MM.1S (cell line): ENCODE measurements around the gene LCP1.

Source experiments
- DNase-seq: peaks from one replicate; pipeline ENCODE4 v3.0.0-alpha.2; 2015
- H2AFZ ChIP-seq: fragments of 300-600 bp; sonication (generic); 2 replicates; pipeline ENCODE4 v1.6.0; 2016; ENCODE audit warnings: antibody characterized with exemption, low read length
- H3F3A ChIP-seq: fragments of 300-600 bp; sonication (generic); 2 replicates; pipeline ENCODE4 v1.6.1; 2016; ENCODE audit warnings: mild to moderate bottlenecking, antibody characterized with exemption, low read length, moderate library complexity, mixed read lengths; ENCODE audit not compliant: insufficient read depth
- H3K27ac ChIP-seq: fragments of 300-600 bp; sonication (generic); 2 replicates; pipeline ENCODE4 v1.5.1; 2016; ENCODE audit warnings: mild to moderate bottlenecking, low read length
- H3K27me3 ChIP-seq: fragments of 300-600 bp; sonication (generic); replicated peaks from 2 replicates; pipeline ENCODE4 v1.6.0; 2016; ENCODE audit warnings: low read length; ENCODE audit not compliant: insufficient read depth
- H3K36me3 ChIP-seq: fragments of 300-600 bp; sonication (generic); replicated peaks from 2 replicates; pipeline ENCODE4 v1.6.1; 2016; ENCODE audit warnings: mild to moderate bottlenecking, low read length, mixed read lengths; ENCODE audit not compliant: insufficient read depth
- H3K4me1 ChIP-seq: fragments of 300-600 bp; sonication (generic); 2 replicates; pipeline ENCODE4 v1.6.1; 2016; ENCODE audit warnings: low read length, mixed read lengths
- H3K4me2 ChIP-seq: fragments of 300-600 bp; sonication (generic); 2 replicates; pipeline ENCODE4 v1.6.0; 2016; ENCODE audit warnings: low read depth, low read length
- H3K4me3 ChIP-seq: fragments of 300-600 bp; sonication (generic); 2 replicates; pipeline ENCODE4 v1.5.1; 2016; ENCODE audit warnings: low read length, mixed read lengths
- H3K79me2 ChIP-seq: fragments of 300-600 bp; sonication (generic); 2 replicates; pipeline ENCODE4 v1.6.1; 2016; ENCODE audit warnings: mixed run types, low read length, mixed read lengths
- H3K9ac ChIP-seq: fragments of 300-600 bp; sonication (generic); 2 replicates; pipeline ENCODE4 v1.6.1; 2016; ENCODE audit warnings: low read length, mixed read lengths
- H3K9me2 ChIP-seq: fragments of 300-600 bp; sonication (generic); replicated peaks from 2 replicates; pipeline ENCODE4 v1.6.1; 2016; ENCODE audit warnings: mild to moderate bottlenecking, low read length, mixed read lengths; ENCODE audit not compliant: insufficient read depth
- H3K9me3 ChIP-seq: fragments of 300-600 bp; sonication (generic); replicated peaks from 2 replicates; pipeline ENCODE4 v1.6.1; 2016; ENCODE audit warnings: mild to moderate bottlenecking, low read length, mixed read lengths; ENCODE audit not compliant: insufficient read depth
- H4K20me1 ChIP-seq: fragments of 300-600 bp; sonication (generic); 2 replicates; pipeline ENCODE4 v1.6.1; 2016; ENCODE audit warnings: mild to moderate bottlenecking, low read length, moderate library complexity, mixed read lengths; ENCODE audit not compliant: insufficient read depth
- EZH2 ChIP-seq: fragments of 300-600 bp; sonication (generic); optimal IDR thresholded peaks from 2 replicates; pipeline ENCODE3; 2017; ENCODE audit warnings: low read depth, mild to moderate bottlenecking, antibody characterized with exemption, low read length, mixed read lengths
- EZH2phosphoT487 ChIP-seq: fragments of 300-600 bp; sonication (generic); IDR thresholded peaks from 2 replicates; pipeline ENCODE4 v1.6.1; 2018; ENCODE audit warnings: antibody characterized with exemption, low read length
- TF ChIP-seq, protein P1 (sequence below): fragments of 300-600 bp; sonication (generic); IDR thresholded peaks from 2 replicates; pipeline ENCODE4 v1.5.1; 2016; ENCODE audit warnings: antibody characterized with exemption, low read length, mixed read lengths

Gene LCP1

DNA sequence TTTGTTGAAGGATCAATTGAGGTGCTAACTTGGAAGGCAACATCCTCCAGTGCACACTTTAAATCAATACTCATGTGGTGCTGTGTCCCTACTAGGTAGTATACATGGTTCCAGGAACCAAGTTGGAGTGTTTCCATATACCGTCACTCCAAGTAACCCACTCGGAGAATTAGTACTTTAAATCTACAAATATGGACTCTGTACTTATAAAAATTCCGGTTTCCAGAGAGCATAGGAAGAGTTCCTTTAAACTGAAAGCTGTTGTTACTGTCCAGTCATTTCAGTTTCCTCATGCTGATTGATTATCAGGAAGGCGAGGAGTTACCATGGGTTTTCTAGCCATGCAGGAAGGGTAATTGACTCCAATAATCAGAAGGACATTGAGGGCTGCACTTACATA, 84.3 kb downstream of the LCP1 start:
- H4K20me1 ChIP-seq = no peaks in the 10 kb centered on the region
- TF ChIP-seq EZH2phosphoT487 = no peak
- no peak for TF ChIP-seq EZH2
- TF ChIP-seq, protein P1, sequence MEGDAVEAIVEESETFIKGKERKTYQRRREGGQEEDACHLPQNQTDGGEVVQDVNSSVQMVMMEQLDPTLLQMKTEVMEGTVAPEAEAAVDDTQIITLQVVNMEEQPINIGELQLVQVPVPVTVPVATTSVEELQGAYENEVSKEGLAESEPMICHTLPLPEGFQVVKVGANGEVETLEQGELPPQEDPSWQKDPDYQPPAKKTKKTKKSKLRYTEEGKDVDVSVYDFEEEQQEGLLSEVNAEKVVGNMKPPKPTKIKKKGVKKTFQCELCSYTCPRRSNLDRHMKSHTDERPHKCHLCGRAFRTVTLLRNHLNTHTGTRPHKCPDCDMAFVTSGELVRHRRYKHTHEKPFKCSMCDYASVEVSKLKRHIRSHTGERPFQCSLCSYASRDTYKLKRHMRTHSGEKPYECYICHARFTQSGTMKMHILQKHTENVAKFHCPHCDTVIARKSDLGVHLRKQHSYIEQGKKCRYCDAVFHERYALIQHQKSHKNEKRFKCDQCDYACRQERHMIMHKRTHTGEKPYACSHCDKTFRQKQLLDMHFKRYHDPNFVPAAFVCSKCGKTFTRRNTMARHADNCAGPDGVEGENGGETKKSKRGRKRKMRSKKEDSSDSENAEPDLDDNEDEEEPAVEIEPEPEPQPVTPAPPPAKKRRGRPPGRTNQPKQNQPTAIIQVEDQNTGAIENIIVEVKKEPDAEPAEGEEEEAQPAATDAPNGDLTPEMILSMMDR = no peak

DNA sequence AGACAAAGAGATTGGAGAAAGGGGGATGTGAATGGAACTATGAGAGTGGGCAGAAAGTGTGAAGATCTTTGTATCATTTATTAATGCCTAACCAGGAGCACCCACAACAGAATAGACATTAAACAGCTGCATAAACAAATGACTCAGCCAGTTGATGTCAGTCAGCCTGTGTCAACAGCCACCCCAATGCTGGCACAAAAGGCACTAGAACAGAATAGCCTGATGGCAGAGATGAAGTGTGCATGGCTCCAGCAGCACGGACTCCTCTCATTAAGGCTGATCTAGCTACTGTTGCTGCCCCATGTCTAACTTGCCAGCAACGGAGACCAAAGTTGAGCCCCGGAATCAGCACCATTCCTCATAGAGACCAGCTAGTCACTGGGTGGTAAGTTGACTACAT, 85.0 kb downstream of the LCP1 start:
- Histone ChIP-seq H3K4me2 (no peak overlapping the region), H3K9me2 (no peaks in the 10 kb centered on the region), H3K27ac (no peak overlapping the region), H3K9me3 (no peaks in the 10 kb centered on the region), H3F3A (no peaks in the 10 kb centered on the region), H3K9ac (no peak overlapping the region), H2AFZ (no peak overlapping the region), H3K79me2 (no peaks in the 10 kb centered on the region), H4K20me1 (no peaks in the 10 kb centered on the region), H3K4me3 (no peak overlapping the region), H3K4me1 (peaks cover 10% of the 10 kb centered on the region; the same call in 1 of the 2 replicates), H3K36me3 (no peaks in the 10 kb centered on the region), H3K27me3 (no peaks in the 10 kb centered on the region)
- TF ChIP-seq EZH2 (no peak), EZH2phosphoT487 (no peak)
- TF ChIP-seq, protein P1 = no peak
- DNase-seq = no peak

More for the DNA sequence above, 84.3 kb downstream of the LCP1 start:
- no peaks in the 10 kb centered on the region for H3F3A ChIP-seq
- no peaks in the 10 kb centered on the region for H3K79me2 ChIP-seq
- H3K9ac ChIP-seq = no peak overlapping the region
- no peak overlapping the region for H3K4me2 ChIP-seq
- no peak for DNase-seq
- no peaks in the 10 kb centered on the region for H3K27me3 ChIP-seq
- H2AFZ ChIP-seq = no peak overlapping the region
- no peak overlapping the region for H3K4me3 ChIP-seq
- H3K36me3 ChIP-seq = no peaks in the 10 kb centered on the region
- H3K9me2 ChIP-seq = no peaks in the 10 kb centered on the region
- no peaks in the 10 kb centered on the region for H3K9me3 ChIP-seq
- no peak overlapping the region for H3K27ac ChIP-seq
- peaks cover 10% of the 10 kb centered on the region; the same call in 1 of the 2 replicates for H3K4me1 ChIP-seq

DNA sequence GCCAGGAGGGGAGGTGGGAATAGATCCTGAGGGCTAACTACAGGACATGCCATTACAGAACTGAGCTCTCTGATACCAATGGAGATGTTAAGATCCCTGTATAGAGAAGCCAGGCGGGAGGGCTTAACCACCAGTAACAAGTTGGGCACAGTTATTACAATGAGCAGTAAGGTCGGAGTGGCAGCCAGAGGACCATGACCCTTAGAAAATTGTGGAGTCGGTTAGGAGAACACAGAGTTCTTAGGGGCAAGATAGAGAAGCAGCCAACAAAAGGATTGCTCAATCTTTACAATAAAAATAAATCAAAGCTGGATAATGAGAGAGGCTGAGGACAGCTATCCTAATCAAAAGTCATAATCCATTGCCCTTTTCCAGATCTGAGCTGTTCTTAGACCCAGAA, 87.5 kb downstream of the LCP1 start:
- H3K79me2 ChIP-seq = no peaks in the 10 kb centered on the region

More for the DNA sequence above, 87.5 kb downstream of the LCP1 start:
- H3K4me3 ChIP-seq = no peak overlapping the region
- no peaks in the 10 kb centered on the region for H3K9me3 ChIP-seq
- no peaks in the 10 kb centered on the region for H3K9me2 ChIP-seq
- H2AFZ ChIP-seq = no peak overlapping the region
- H3F3A ChIP-seq = no peaks in the 10 kb centered on the region
- no peaks in the 10 kb centered on the region for H3K27me3 ChIP-seq
- TF ChIP-seq, protein P1 = no peak
- TF ChIP-seq EZH2 = no peak
- no peak for TF ChIP-seq EZH2phosphoT487
- H3K27ac ChIP-seq = no peak overlapping the region
- no peak overlapping the region for H3K4me2 ChIP-seq
- no peaks in the 10 kb centered on the region for H3K4me1 ChIP-seq
- no peaks in the 10 kb centered on the region for H4K20me1 ChIP-seq
- H3K9ac ChIP-seq = no peak overlapping the region
- DNase-seq = no peak
- no peaks in the 10 kb centered on the region for H3K36me3 ChIP-seq
